GM19025 (cell line): ENCODE measurements around the gene GALM.
"Not testable (repeated sequence)": the region's sequence is repeated elsewhere in the genome, so short reads cannot be mapped to it uniquely, and the experiment has no call there.

Experiments
- ATAC-seq: cut with Tn5 transposase; IDR thresholded peaks from one replicate; pipeline ENCODE4 v1.9.1; 2021; ENCODE audit warnings: mild to moderate bottlenecking, low read depth, moderate library complexity; ENCODE audit not compliant: unreplicated experiment

Gene GALM

DNA sequence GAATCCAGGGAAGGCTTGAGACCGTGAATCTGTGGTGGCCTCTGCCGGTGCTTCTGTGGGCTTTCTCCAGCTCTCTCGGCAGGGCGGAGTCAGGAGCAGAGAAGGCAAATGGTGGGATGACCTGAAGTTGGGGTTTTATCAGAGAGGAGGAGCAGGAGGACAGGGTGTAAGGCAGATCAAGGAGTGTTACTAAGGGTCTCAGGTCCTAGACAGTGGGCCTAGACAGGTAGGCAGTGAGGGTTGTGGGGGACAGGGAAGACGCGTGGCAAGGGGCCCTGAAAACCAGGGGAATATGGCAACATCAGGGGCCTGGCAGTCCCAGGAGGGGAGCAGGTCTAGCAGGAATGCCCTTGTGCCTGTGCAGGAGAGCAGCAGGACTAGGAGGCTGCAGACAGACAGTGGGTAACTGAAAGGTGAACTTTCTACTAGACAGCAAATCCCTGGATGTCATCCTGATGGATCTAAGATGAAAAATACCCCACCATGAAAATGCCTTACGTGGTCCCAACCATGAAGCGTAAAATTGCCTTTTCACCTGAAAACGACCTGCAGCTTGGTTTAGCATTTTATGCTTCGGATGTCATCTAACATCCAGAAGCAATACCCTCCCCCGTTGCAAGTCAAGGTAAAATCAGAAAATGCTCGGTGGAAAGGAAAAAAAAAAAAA is 43.1 kb downstream of the GALM start:
- no peak for ATAC-seq

DNA sequence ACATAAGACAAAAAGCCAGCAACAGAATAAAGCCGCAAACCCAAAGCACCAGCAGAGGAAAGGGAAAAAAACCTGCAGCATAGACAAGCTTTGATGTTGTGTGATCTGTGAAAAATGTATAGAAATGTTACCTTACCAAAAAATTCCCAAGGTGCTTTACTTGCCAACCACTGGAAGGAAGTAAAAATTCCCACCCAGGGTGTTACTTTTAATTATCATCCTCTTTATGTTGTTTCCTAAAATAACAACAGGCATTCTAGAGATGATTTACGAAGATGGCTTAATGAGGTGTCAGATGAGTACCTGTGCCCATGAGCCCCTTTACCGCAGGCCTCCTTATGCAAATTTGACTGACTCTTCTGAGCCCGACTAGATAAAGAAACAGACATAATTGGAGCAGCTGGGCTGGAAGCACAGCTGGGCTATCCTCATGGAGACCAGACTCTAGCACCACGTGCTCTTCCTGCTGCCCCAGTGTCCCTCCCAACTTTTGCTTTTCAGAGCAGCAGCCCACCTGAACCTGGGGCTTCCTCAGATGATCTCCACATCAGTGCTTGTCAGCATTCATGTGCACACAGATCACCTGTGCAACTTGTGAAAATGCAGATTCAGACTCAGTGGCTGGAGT is 43.8 kb downstream of the GALM start:
- peak; percentile 87 for ATAC-seq

GRCh38 chr2:38711558-38711957 is 45.6 kb downstream of the GALM start:
- ATAC-seq: no peak

DNA sequence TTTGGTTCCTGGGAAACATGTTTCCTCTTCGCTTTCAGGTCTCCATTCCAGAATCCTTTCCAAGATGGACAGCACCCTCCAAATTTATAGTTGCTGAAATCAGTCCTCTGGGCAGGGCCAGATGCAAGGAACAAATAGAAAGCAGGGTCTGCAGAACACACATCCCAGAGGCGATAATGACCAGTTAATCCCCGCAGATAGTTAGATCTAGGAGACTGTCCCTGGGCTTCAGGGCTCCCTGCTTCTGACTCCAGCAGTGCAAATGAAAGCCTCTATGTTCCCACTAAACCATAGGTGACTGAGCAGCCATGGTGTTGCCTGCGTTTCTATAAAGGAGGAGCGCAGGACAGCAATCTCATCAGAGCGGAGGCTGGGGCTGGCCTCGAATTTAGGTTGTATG is 46.5 kb downstream of the GALM start:
- no peak for ATAC-seq

GRCh38 chr2:38712871-38713270 is 47.0 kb downstream of the GALM start:
- ATAC-seq: no peak

GRCh38 chr2:38713338-38713737 is 47.4 kb downstream of the GALM start:
- ATAC-seq: no peak

DNA sequence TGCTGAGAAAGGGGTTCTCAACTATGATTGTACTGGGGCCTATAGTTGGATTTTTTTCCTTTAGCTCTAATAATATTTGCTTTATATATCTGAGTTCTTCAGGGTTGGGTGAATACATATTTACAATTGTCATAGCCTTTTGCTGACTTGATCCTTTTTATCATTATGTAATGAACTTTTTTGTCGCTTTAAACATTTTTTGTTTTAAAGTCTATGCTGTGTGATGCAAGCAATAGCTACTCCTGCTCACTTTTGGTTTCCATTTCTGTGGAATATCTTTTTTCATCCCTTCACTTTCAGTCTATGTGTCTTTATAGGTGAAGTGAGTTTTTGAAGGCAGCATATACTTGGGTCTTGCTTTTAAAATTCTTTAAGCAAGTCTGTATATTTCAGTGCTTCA is 49.0 kb downstream of the GALM start:
- not testable (repeated sequence) for ATAC-seq

DNA sequence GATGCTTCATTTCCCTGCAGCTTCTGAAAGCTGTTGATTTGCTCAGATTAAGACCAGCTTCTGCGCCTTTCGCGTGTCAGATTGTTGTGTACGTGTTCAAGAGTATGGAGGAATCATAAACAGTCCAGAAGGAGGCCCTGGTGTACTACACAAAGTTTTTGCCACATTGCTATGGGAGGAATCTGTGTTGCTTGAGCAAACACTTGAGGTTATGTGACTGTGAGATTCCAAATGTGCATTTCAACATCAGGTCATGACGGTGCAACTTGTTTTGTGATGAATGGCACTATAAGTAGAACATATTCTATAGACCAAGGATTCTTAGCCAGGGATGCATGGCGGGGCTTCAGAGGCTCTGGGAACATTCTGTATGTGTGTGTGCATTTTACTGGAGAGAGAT is 50.3 kb downstream of the GALM start:
- ATAC-seq: no peak

DNA sequence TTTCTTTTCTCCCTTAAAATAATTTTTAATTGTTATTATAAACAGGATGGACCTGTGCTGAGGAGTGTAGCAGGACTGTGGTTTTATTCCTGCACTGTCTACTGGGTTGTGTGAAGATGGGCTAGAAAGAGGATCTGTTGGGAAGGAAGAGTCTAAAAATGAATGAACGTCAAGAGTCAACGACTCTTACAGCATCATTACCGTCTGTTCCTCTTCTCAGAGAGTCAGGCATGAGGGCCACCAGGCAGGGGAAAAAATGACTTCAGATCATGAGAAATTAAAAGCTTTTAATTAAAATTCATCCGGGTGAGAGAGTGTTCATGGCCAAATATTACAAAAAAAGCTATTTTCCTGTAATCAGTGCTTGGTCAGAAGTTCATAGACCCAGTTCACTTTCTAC is 52.7 kb downstream of the GALM start:
- ATAC-seq: no peak

GRCh38 chr2:38719706-38720105 is 53.8 kb downstream of the GALM start:
- ATAC-seq: no peak

DNA sequence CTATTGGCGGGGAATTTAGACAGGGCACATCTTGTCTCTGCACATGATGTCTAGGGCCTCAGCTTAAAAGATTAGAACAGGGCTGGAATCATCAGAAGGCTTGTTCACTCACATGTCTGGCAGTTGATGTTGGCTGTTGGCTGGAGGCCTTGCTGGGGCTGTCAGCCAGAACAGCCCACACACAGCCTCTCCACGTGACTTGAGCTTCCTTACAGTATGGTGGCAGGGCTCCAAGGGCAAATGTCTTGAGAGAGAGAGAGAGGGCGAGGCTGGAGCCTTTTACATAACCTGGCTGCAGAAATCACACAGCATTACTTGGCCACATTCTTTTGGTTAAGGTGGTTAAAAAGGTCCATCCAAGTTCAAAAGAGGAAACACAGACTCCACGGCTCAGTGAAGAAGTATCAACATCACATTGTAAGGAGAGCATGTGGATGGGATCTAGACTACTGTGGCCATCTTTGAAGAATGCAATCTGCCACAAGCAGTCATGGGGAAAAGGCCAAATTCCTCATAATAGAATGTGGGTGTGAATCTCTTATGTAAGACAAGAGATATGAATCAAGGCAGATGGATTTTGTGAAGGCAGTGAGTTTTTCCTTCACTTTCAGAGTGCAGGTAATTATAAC is 54.8 kb downstream of the GALM start:
- no peak for ATAC-seq

- peak; percentile 39 for ATAC-seq
These were observed 56.6 kb downstream of the GALM start for GRCh38 chr2:38722271-38723061.

DNA sequence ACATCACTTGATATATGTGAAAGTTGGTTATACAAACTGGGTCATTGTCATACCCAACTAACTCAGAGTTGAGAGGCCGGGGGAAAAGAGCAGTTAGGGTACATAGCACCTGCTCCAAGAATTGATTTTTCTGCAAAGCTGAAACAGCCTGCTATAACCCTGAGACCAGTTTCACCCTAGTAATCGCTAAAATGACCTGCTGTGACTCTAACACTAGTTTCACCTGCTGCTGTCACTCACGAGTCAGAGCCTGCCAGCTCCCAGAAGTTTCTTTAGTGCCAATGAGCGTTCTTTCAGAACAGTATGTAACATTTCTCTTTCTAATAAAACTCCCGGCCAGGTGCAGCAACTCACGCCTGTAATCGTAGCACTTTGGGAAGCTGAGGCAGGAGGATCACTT is 57.3 kb downstream of the GALM start:
- peak; percentile 53 for ATAC-seq

GRCh38 chr2:38727661-38728060 is 61.7 kb downstream of the GALM start:
- ATAC-seq: no peak

DNA sequence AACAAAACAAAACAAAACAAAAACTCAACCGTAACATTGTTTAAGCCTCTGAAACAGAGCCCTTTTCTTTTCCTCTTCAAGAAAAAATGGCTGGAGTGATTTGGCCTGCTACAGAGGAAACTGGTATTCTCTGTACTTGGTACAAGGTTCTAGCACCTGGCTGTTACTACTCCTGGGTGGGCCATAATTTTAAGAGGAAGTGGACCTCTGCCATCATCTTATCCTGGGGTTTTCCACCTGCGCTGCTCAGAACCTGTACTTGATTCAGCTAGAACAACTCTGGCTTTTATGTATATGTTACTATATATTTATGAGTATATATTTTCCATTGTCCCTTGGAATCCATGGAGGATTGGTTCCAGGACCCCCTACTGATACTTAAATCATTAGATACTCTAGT is 62.8 kb downstream of the GALM start:
- ATAC-seq: no peak

- ATAC-seq: no peak
These were observed 65.2 kb downstream of the GALM start for GRCh38 chr2:38731090-38731489.

DNA sequence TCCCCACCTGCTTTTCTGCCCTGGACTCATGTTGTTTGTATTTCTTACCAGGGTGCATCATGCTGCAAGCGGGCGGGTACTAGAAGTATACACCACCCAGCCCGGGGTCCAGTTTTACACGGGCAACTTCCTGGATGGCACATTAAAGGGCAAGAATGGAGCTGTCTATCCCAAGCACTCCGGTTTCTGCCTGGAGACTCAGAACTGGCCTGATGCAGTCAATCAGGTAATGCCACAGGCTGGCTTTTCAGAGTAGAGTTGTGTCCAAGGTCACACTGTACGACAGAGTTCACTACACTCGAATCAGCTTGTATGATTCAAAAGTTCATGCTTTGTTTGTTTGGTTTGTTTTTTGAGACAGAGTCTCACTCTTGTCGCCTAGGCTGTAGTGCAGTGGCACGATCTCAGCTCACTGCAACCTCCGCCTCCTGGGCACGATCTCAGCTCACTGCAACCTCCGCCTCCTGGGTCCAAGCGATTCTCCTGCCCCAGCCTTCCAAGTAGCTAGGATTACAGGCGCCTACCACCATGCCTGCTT is 65.8 kb downstream of the GALM start:
- ATAC-seq: no peak

GRCh38 chr2:38733300-38733971 is 67.5 kb downstream of the GALM start:
- no peak for ATAC-seq

DNA sequence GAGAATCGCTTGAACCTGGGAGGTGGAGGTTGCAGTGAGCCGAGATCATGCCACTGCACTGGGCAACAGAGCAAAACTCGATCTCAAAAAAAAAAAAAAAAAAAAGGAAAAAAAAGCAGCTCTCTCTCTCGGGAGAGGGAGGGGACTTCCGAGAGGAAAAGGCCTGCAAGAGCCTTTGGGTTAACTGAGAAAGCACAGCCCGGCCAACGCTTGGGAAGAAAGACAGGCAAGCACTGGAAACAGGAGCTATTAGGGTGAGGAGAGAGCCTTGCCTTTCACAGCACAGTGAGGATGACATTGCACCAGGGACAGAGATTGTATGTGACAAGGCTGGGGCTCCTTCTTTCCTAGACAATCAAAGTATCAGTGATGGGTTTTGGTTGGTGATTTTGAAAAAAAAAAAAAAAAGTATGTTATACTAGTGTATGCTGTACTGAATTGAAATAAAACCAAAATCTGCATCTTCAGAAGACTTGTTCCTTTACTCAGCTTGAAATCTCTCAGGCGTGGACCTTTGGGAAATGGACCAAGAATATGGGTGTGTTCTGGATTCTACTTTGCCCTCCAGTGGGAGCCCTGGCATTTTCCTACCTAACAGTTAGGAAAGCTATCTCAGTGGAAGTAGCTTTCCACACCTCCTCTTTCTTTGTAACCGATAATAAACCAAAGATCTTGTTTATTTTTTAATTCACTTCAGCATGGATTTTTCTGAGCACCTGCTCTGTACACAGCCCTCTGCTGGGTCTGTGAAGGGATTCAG is 68.6 kb downstream of the GALM start:
- ATAC-seq: no peak

- no peak for ATAC-seq
These were observed 70.0 kb downstream of the GALM start for GRCh38 chr2:38735999-38736320.
